Measurements from ENCODE around the gene ELOVL2.

Gene ELOVL2

DNA sequence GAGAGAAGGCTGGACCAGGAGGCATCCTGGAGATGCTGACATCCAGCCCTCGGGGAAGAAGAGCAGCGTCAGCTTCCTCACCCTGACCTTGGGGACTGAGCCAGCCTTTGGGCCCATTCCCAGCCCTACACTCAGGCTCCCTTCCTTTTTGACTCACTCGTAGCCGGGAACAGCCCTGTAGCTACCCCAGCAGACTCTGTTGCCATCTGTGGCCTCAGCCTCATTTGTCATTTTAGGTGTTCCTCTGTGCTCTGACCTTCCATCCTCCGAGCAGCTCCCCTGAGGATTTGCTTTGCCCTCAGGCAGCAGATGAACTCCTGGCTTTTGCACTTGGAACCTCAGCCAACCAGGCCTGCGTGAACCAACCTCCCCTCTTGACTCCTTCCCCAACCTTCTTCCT is 67.5 kb downstream of the ELOVL2 start:
- DNase-seq (ENCODE audit: low read depth) = no peak
- no peak overlapping the region for H3K4me3 ChIP-seq (ENCODE audit: low read depth, low read length)
- TF ChIP-seq, protein P1, sequence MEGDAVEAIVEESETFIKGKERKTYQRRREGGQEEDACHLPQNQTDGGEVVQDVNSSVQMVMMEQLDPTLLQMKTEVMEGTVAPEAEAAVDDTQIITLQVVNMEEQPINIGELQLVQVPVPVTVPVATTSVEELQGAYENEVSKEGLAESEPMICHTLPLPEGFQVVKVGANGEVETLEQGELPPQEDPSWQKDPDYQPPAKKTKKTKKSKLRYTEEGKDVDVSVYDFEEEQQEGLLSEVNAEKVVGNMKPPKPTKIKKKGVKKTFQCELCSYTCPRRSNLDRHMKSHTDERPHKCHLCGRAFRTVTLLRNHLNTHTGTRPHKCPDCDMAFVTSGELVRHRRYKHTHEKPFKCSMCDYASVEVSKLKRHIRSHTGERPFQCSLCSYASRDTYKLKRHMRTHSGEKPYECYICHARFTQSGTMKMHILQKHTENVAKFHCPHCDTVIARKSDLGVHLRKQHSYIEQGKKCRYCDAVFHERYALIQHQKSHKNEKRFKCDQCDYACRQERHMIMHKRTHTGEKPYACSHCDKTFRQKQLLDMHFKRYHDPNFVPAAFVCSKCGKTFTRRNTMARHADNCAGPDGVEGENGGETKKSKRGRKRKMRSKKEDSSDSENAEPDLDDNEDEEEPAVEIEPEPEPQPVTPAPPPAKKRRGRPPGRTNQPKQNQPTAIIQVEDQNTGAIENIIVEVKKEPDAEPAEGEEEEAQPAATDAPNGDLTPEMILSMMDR (conservative IDR thresholded peaks at IDR 0.05; ENCODE audit: low read depth, low read length) = no peak

GRCh38 chr6:10972196-10972595 is 71.9 kb downstream of the ELOVL2 start:
- DNase-seq (ENCODE audit: low read depth) = no peak
- H3K4me3 ChIP-seq (ENCODE audit: low read depth, low read length) = no peak overlapping the region
- TF ChIP-seq, protein P1 (conservative IDR thresholded peaks at IDR 0.05; ENCODE audit: low read depth, low read length) = no peak

DNA sequence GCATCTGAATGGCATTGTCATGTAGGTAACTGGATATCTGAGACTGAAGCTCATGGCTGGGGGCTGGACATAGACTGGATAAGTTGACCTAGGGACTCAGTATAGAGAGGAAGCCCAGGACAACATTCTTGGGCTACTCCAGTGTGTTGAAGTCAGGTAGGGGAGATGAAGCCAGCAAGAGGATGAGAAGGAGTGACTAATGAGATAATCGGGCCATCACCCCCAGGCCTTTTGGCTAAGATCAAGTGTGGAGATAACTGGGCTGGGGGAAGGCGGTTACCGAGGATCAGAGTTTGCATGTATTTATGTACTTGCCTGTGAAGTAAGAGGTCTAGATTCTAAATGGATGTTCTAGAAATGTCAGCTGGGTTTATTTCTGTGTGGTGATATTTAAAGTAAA is 73.4 kb downstream of the ELOVL2 start:
- no peak overlapping the region for H3K4me3 ChIP-seq (ENCODE audit: low read depth, low read length)
- TF ChIP-seq, protein P1 (conservative IDR thresholded peaks at IDR 0.05; ENCODE audit: low read depth, low read length) = no peak

DNA sequence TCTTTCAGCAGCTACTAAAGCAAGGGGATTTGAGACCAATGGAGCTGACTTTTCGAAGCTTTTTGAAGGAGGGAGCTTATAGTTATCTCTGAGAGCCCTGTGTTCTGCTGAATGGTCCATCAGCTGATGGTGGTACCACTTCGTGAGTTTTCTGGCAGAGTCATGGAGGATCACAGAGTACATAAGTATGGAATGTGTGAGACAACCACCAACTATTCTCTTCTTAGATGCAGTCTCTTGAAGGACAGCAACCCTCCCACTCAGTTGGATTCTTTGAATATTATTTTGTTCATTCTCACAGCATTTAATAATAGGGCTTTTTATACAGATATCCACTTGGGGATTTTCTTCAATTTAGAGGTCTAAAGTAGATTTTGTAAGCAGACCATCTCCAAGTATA is 75.3 kb downstream of the ELOVL2 start:
- H3K4me3 ChIP-seq (ENCODE audit: low read depth, low read length) = no peak overlapping the region
- TF ChIP-seq, protein P1 (conservative IDR thresholded peaks at IDR 0.05; ENCODE audit: low read depth, low read length) = no peak
- peak; percentile 87 for DNase-seq (ENCODE audit: low read depth)

More for the DNA sequence above, 73.4 kb downstream of the ELOVL2 start:
- no peak for DNase-seq (ENCODE audit: low read depth)

GRCh38 chr6:10964684-10965083 is 79.4 kb downstream of the ELOVL2 start:
- TF ChIP-seq, protein P1 (conservative IDR thresholded peaks at IDR 0.05; ENCODE audit: low read depth, low read length) = no peak
- H3K4me3 ChIP-seq (ENCODE audit: low read depth, low read length) = no peak overlapping the region
- no peak for DNase-seq (ENCODE audit: low read depth)

- TF ChIP-seq, protein P1 (conservative IDR thresholded peaks at IDR 0.05; ENCODE audit: low read depth, low read length) = no peak
- peak; percentile 11 for DNase-seq (ENCODE audit: low read depth)
- H3K4me3 ChIP-seq (ENCODE audit: low read depth, low read length) = no peak overlapping the region
Measured at GRCh38 chr6:10963113-10963512, 81.0 kb downstream of the ELOVL2 start.

GRCh38 chr6:10962673-10963072 is 81.4 kb downstream of the ELOVL2 start:
- no peak overlapping the region for H3K4me3 ChIP-seq (ENCODE audit: low read depth, low read length)
- DNase-seq (ENCODE audit: low read depth) = peak; percentile 92
- TF ChIP-seq, protein P1 (conservative IDR thresholded peaks at IDR 0.05; ENCODE audit: low read depth, low read length) = no peak

Data from choroid plexus epithelial cell (primary cell).